HG02763 (cell line): ENCODE results near the gene ZCCHC10.
"Not testable (repeated sequence)": the region's sequence is repeated elsewhere in the genome, so short reads cannot be mapped to it uniquely, and the experiment has no call there.

Source experiments
- ATAC-seq: cut with Tn5 transposase; IDR thresholded peaks from one replicate; pipeline ENCODE4 v1.9.1; 2021; ENCODE audit warnings: mild to moderate bottlenecking, moderate library complexity; ENCODE audit not compliant: unreplicated experiment

The ZCCHC10 gene

DNA sequence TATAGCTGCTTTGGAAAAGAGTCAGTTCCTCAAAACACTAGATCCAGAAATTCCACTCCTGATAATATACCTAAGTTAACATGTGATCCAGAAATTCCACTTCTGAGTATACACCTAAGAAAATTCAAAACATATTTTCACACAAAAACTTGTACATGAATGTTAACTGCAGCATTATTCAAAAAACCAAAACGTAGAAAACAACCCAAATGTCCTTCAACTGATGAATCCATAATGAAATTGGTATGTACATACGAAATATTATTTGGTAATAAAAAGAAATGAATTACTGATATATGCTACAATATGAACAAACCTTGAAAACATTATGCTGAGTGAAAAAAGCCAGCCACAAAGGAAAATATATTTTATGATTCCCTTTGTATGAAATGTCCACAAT is 46.4 kb downstream of the ZCCHC10 start:
- no peak for ATAC-seq

DNA sequence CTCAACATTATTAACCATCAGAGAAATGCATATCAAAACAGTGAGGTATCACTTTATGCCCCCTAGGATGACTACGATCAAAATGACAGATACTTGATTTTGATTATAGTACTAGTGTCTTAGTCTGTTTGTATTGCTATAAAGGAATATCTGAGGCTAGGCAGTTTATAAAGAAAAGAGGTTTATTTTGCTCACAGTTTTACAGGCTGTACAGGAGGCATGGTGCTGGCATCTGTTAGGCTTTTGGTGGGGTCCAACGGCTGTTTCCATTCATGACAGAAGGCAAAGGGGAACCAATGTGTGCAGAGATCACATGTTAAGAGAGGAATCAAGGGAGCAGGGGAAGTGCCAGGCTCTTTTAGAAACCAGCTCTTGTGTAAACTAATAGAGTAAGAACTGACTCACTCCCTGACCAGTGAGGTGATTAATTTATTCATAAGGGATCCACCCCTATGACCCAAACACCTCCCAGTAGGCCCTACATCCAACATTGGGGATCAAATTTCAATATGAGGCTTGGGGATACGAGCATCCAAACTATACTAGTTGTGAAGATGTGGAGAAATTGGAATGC is 46.9 kb downstream of the ZCCHC10 start:
- no peak for ATAC-seq

DNA sequence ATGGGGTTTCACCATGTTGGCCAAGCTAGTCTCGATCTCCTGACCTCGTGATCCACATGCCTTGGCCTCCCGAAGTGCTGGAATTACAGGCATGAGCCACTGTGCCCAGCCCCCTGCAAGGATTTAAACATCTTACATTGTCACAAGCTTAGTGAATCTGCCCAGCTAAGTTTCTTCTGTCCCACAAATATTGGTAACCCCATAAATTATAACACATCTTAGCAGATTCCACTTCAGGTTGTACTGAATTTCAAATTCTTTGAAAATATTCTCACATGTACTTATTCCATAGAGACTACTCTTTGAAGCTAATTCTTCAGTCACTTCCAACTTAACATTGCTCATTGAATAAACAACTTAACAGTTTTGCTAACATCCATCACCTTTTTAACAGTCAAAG is 49.5 kb downstream of the ZCCHC10 start:
- ATAC-seq = no peak

DNA sequence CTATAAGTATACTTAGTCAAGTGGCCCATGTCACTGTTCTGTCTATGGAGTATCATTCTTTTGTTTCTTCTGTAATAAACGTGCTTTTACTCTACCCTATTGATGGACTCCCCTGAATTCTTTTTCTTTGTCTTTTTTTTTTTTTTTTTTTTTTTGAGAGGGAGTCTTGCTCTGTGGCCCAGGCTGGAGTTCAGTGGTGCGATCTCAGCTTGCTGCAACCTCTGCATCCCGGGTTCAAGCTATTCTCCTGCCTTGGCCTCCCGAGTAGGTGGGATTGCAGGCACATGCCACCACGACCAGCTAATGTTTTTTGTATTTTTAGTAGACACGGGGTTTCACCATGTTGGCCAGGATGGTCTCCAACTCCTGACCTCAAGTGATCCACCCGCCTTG is 53.9 kb downstream of the ZCCHC10 start:
- ATAC-seq = not testable (repeated sequence)

DNA sequence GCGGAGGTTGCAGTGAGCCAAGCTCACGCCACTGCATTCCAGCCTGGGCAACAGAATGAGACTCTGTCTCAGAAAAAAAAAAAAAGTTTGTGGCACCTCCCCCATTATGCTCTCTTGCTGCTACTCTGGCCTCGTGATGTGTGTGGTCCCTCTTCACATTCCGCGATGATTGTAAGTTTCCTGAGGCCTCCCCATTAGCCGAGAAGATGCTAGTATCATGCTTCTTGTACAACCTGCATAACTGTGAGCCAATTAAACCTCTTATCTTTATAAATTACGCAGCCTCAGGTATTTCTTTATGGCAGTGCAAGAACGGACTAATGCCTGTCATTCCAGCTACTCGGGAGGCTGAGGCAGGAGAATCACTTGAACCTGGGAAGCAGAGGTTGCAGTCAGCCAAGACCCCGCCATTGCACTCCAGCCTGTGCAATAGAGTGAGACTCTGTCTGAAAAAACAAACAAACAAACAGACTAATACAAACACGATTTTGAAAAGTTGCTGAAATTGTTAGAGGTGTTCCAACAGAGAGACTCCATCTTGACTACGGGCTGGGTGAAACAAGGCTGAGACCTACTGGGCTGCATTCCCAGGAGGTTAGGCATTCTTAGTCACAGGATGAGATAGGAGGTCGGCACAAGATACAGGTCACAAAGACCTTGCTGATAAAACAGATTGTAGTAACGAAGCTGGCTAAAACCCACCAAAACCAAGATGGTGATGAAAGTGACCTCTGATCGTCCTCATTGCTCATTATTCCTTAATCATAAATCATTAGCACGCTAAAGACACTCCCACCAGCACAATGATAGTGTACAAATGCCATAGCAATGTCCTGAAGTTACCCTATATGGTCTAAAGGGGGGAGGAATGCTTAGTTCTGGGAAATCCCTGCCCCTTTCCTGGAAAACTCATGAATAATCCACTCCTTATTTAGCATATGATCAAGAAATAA is 54.6 kb downstream of the ZCCHC10 start:
- no peak for ATAC-seq

DNA sequence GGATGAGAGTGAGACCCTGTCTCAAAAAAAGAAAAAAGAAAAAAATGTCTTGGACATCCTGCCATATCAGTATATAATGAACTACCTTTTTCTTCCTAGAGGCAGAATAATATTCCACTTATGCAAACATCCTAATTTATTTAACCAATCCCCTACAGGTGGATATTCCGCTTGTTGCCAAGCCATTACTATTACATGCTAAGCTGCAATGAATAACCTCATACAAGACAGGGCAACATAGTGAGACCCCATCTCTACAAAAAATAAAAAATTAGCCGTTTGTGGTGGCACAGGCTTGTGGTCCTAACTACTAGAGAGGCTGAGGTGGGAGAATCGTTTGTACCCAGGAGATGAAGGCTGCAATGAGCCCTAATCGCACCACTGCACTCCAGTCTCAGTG is 61.2 kb downstream of the ZCCHC10 start:
- ATAC-seq = no peak

GRCh38 chr5:132963171-132964104 is 62.9 kb downstream of the ZCCHC10 start, which contains the start of gene AFF4:
Gene AFF4 (minus strand): TSS chr5:132963634. CDS start chr5:132937189, 26,445 bp downstream.
- ATAC-seq = peak; percentile 92

- no peak for ATAC-seq
Measured at GRCh38 chr5:132962429-132963021, 63.8 kb downstream of the ZCCHC10 start.

- no peak for ATAC-seq
Measured at GRCh38 chr5:132961887-132962286, 64.5 kb downstream of the ZCCHC10 start.

- not testable (repeated sequence) for ATAC-seq
Measured at GRCh38 chr5:132961123-132961815, 65.1 kb downstream of the ZCCHC10 start.

DNA sequence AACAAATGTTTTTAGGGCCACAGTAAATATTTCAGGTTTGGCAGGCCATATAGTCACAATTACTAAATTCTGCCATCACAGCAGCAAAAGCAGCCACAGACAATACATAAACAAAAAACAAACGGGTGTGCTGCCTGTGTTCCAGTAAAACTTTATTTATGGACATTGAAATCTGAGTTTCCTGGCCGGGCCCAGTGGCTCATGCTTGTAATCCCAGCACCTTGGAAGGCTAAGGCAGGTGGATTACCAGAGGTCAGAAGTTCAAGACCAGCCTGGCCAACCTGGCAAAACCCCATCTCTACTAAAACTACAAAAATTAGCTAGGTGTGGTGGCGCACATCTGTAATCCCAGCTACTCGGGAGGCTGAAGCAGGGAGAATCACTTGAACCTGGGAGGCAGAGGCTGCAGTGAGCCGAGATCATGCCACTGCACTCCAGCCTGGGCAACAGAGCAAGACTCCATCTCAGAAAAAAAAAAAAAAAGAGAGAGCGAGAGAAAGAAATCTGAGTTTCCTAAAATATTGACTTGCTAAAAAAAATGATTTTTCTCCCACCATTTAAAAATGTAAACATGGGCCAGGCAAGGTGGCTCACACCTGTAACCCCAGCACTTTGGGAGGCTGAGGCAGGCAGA is 70.1 kb downstream of the ZCCHC10 start:
- ATAC-seq = not testable (repeated sequence)

DNA sequence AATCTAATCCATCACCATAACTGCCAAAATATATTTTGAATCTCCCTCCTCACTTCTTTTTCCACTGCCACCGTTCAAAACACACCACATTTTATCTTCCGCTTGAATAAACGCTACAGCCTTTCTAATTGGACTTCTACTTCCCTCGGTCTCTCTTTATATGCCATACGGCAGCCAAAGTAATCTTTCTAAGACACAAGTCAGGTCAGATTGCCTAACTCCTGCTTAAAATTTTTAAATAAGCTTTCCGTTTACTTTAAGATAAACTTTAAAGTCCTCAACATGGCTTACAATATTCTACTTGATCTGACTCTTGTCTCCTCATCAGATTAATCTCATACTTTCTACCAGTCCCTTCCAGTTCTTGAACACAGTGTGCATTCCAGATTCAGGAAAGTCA is 72.6 kb downstream of the ZCCHC10 start:
- ATAC-seq = no peak

GRCh38 chr5:132952829-132953228 is 73.5 kb downstream of the ZCCHC10 start:
- ATAC-seq = no peak

DNA sequence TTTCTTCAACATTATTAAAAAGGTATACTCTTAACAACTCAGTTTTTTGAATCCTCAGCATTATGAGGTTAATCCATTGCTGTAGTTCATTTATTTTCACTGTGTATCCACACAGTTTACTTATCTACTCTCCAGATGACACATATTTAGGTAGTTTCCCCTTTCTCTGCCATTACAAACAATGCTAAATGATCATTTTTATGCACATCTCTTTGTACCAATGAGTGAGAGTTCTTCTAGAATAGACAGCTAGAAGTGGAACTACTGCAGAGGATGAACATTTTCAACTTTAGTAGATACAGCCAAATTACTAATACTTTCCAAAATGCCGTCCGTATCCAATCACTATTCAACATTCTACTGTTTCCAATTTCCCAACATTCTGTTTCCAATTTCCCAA is 74.5 kb downstream of the ZCCHC10 start:
- no peak for ATAC-seq

DNA sequence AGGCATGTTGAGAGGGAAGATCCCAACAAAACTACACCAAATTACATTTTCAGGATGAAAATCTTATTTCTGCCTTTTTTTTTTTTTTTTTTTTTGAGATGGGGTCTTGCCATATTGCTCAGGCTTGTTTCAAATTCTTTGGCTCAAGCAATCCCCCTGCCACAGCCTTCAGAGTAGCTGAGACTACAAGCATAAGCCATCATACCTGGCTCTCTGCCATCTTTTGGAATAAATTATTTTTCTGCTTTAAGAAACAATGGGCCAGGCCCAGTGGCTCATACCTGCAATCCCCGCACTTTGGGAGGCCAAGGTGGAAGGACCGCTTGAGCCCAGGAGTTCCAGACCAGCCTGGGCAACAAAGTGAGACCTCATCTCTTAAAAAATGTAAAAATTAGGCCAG is 77.2 kb downstream of the ZCCHC10 start:
- no peak for ATAC-seq

DNA sequence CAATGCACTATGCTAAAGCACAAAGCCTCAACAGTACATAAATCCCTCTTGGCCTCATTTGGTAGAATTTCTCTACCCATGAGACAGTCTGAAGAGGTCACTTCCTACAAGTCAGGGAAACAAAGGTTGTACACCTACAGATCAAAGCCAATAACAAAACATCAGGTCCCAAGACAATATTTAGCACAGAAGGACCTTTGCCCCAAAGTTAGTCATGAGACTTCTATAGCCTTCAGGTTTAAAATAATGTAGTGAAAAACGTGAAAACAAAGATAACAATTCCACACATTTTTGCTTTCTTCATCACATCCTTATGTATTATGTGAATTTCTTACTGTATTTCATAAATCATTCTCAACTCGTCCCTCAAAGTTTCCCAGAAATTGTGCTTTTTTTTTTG is 78.7 kb downstream of the ZCCHC10 start:
- no peak for ATAC-seq
